Measurements from ENCODE around the gene ERN1. TPM values are rescaled to one million over a fixed set of nuclear protein-coding genes. Genes with fewer than 3 reads are reported as not detected.
A peak's percentile ranks its signal among the peaks of the same experiment; 100 is the strongest.

Gene ERN1
- total and polyA plus RNA-seq, 2 of the 13 experiments (the other 11 are each of a cell fraction or from before 2014, with no cell fraction given) = 6.0 to 12.7 TPM

DNA sequence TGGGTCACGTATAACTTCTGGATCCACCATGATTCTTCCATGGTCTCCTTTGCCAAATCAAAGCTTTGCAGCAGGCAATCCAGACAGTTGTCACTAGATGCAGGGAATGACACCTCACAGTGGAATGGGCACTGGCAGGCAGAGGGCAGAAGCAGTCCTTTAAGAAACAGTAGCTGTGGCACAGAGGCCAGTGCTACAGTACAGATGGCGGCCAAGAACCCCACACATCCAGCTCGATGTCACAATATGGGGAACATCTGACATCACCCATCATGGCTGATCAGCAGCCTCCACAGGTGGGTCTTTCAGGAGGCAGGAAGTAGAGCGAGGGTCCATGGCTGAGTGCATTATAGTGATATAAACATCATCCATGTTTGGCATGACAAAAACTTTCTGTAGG, 18.8 kb upstream of the ERN1 start (continued):
- TF ChIP-seq, protein P1, sequence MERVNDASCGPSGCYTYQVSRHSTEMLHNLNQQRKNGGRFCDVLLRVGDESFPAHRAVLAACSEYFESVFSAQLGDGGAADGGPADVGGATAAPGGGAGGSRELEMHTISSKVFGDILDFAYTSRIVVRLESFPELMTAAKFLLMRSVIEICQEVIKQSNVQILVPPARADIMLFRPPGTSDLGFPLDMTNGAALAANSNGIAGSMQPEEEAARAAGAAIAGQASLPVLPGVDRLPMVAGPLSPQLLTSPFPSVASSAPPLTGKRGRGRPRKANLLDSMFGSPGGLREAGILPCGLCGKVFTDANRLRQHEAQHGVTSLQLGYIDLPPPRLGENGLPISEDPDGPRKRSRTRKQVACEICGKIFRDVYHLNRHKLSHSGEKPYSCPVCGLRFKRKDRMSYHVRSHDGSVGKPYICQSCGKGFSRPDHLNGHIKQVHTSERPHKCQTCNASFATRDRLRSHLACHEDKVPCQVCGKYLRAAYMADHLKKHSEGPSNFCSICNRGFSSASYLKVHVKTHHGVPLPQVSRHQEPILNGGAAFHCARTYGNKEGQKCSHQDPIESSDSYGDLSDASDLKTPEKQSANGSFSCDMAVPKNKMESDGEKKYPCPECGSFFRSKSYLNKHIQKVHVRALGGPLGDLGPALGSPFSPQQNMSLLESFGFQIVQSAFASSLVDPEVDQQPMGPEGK (CRISPR knock-in tag; IDR thresholded peaks at IDR 0.05) = 0 out of 2 replicates have a peak, but pooled peaks have one; percentile 8
- TF ChIP-seq SRSF9 (IDR thresholded peaks at IDR 0.05; ENCODE audit: borderline replicate concordance, insufficient read depth, low read depth, low read length, poor library complexity, severe bottlenecking) = no peak
- no peak for TF ChIP-seq ZNF496 (CRISPR knock-in tag; IDR thresholded peaks at IDR 0.05; ENCODE audit: insufficient replicate concordance)
- no peak for TF ChIP-seq PCBP1 (IDR thresholded peaks at IDR 0.05; ENCODE audit: borderline replicate concordance, low read depth, low read length)
- no peak; the same call in 1 of the 2 replicates for TF ChIP-seq DMAP1 (CRISPR knock-in tag; IDR thresholded peaks at IDR 0.05)
- no peak for TF ChIP-seq SMARCE1 (IDR thresholded peaks at IDR 0.05; ENCODE audit: borderline replicate concordance)
- TF ChIP-seq ZNF484 (CRISPR knock-in tag; IDR thresholded peaks at IDR 0.05; ENCODE audit: borderline replicate concordance, low read depth) = no peak
- TF ChIP-seq ZNF430 (CRISPR knock-in tag; IDR thresholded peaks at IDR 0.05) = no peak
- no peak for TF ChIP-seq KDM6A (CRISPR knock-in tag; IDR thresholded peaks at IDR 0.05; ENCODE audit: low read depth)
- TF ChIP-seq, protein P2, sequence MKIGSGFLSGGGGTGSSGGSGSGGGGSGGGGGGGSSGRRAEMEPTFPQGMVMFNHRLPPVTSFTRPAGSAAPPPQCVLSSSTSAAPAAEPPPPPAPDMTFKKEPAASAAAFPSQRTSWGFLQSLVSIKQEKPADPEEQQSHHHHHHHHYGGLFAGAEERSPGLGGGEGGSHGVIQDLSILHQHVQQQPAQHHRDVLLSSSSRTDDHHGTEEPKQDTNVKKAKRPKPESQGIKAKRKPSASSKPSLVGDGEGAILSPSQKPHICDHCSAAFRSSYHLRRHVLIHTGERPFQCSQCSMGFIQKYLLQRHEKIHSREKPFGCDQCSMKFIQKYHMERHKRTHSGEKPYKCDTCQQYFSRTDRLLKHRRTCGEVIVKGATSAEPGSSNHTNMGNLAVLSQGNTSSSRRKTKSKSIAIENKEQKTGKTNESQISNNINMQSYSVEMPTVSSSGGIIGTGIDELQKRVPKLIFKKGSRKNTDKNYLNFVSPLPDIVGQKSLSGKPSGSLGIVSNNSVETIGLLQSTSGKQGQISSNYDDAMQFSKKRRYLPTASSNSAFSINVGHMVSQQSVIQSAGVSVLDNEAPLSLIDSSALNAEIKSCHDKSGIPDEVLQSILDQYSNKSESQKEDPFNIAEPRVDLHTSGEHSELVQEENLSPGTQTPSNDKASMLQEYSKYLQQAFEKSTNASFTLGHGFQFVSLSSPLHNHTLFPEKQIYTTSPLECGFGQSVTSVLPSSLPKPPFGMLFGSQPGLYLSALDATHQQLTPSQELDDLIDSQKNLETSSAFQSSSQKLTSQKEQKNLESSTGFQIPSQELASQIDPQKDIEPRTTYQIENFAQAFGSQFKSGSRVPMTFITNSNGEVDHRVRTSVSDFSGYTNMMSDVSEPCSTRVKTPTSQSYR (CRISPR knock-in tag; IDR thresholded peaks at IDR 0.05; ENCODE audit: borderline replicate concordance) = no peak
- TF ChIP-seq, protein P3, sequence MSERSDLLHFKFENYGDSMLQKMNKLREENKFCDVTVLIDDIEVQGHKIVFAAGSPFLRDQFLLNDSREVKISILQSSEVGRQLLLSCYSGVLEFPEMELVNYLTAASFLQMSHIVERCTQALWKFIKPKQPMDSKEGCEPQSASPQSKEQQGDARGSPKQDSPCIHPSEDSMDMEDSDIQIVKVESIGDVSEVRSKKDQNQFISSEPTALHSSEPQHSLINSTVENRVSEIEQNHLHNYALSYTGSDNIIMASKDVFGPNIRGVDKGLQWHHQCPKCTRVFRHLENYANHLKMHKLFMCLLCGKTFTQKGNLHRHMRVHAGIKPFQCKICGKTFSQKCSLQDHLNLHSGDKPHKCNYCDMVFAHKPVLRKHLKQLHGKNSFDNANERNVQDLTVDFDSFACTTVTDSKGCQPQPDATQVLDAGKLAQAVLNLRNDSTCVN (CRISPR knock-in tag; IDR thresholded peaks at IDR 0.05; ENCODE audit: borderline replicate concordance) = no peak
- TF ChIP-seq ZNF260 (CRISPR knock-in tag; IDR thresholded peaks at IDR 0.05; ENCODE audit: borderline replicate concordance, low read depth) = no peak
- no peak for TF ChIP-seq CCDC6 (CRISPR knock-in tag; IDR thresholded peaks at IDR 0.05)
- TF ChIP-seq ZNF207 (IDR thresholded peaks at IDR 0.05; ENCODE audit: borderline replicate concordance) = no peak
- no peak for TF ChIP-seq NR3C1 (CRISPR knock-in tag; IDR thresholded peaks at IDR 0.05)
- no peak for TF ChIP-seq MYNN (CRISPR knock-in tag; IDR thresholded peaks at IDR 0.05; ENCODE audit: low read depth)
- TF ChIP-seq POGZ (CRISPR knock-in tag; IDR thresholded peaks at IDR 0.05) = no peak
- TF ChIP-seq MIXL1 (CRISPR knock-in tag; IDR thresholded peaks at IDR 0.05) = no peak
- TF ChIP-seq, protein P4, sequence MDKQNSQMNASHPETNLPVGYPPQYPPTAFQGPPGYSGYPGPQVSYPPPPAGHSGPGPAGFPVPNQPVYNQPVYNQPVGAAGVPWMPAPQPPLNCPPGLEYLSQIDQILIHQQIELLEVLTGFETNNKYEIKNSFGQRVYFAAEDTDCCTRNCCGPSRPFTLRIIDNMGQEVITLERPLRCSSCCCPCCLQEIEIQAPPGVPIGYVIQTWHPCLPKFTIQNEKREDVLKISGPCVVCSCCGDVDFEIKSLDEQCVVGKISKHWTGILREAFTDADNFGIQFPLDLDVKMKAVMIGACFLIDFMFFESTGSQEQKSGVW (CRISPR knock-in tag; IDR thresholded peaks at IDR 0.05; ENCODE audit: borderline replicate concordance) = no peak
- TF ChIP-seq ZNF17 (CRISPR knock-in tag; IDR thresholded peaks at IDR 0.05) = no peak
- TF ChIP-seq, protein P5, sequence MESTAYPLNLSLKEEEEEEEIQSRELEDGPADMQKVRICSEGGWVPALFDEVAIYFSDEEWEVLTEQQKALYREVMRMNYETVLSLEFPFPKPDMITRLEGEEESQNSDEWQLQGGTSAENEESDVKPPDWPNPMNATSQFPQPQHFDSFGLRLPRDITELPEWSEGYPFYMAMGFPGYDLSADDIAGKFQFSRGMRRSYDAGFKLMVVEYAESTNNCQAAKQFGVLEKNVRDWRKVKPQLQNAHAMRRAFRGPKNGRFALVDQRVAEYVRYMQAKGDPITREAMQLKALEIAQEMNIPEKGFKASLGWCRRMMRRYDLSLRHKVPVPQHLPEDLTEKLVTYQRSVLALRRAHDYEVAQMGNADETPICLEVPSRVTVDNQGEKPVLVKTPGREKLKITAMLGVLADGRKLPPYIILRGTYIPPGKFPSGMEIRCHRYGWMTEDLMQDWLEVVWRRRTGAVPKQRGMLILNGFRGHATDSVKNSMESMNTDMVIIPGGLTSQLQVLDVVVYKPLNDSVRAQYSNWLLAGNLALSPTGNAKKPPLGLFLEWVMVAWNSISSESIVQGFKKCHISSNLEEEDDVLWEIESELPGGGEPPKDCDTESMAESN (CRISPR knock-in tag; conservative IDR thresholded peaks at IDR 0.05) = no peak
- TF ChIP-seq MAF1 (CRISPR knock-in tag; IDR thresholded peaks at IDR 0.05; ENCODE audit: borderline replicate concordance) = no peak

Measured in HepG2 (cell line).